DND-41 (cell line): ENCODE measurements around the gene LRP3.

Source experiments
- ATAC-seq: fragments of 200-7000 bp; cut with Tn5 transposase; 3 replicates; pipeline ENCODE4 v1.9.1; 2021; ENCODE audit warnings: low read depth; ENCODE audit not compliant: insufficient read depth
- DNase-seq: peaks from one replicate; pipeline ENCODE4 v3.0.0-alpha.2; 2020
- H2AFZ ChIP-seq: 2 replicates; pipeline ENCODE4 v1.6.0; 2012; ENCODE audit warnings: low read depth, low read length
- H3K27ac ChIP-seq: 2 replicates; pipeline ENCODE4 v1.5.1; 2012; ENCODE audit warnings: low read length, inconsistent platforms
- H3K27me3 ChIP-seq: fragments of 200-600 bp; sonication (generic); 2 replicates; pipeline ENCODE4 v1.6.0; 2012; ENCODE audit warnings: low read length, mild to moderate bottlenecking, inconsistent platforms; ENCODE audit not compliant: insufficient read depth, poor library complexity
- H3K36me3 ChIP-seq: 2 replicates; pipeline ENCODE4 v1.5.1; 2012; ENCODE audit warnings: low read length, inconsistent platforms; ENCODE audit not compliant: insufficient read depth
- H3K4me1 ChIP-seq: 2 replicates; pipeline ENCODE4 v1.5.1; 2012; ENCODE audit warnings: mild to moderate bottlenecking, low read length; ENCODE audit not compliant: insufficient read depth
- H3K4me2 ChIP-seq: 2 replicates; pipeline ENCODE4 v1.6.0; 2012; ENCODE audit warnings: mild to moderate bottlenecking, moderate library complexity, low read length, inconsistent platforms; ENCODE audit not compliant: insufficient read depth
- H3K4me3 ChIP-seq, 2 experiments: fragments of 200-600 bp in 1 of 2; shearing (Covaris generic) in 1 of 2; 2 replicates each; pipeline ENCODE4 v1.5.1; 2012 to 2016; ENCODE audit warnings: inconsistent platforms in 2 of 2, low read length in 2 of 2, mild to moderate bottlenecking in 2 of 2, low read depth in 1 of 2, moderate library complexity in 1 of 2
- H3K79me2 ChIP-seq: 2 replicates; pipeline ENCODE4 v1.6.0; 2012; ENCODE audit warnings: low read length, inconsistent platforms; ENCODE audit not compliant: insufficient read depth
- H3K9ac ChIP-seq: 2 replicates; pipeline ENCODE4 v1.6.0; 2012; ENCODE audit warnings: low read depth, mild to moderate bottlenecking, inconsistent platforms, low read length, moderate library complexity
- H3K9me3 ChIP-seq: 2 replicates; pipeline ENCODE4 v1.5.1; 2012; ENCODE audit warnings: low read length, moderate library complexity, mild to moderate bottlenecking, inconsistent platforms; ENCODE audit not compliant: insufficient read depth, severe bottlenecking
- H4K20me1 ChIP-seq: 2 replicates; pipeline ENCODE4 v1.6.0; 2012; ENCODE audit warnings: low read length; ENCODE audit not compliant: insufficient read depth
- CTCF ChIP-seq: IDR thresholded peaks from 2 replicates; pipeline ENCODE4 v1.5.1; 2012; ENCODE audit warnings: borderline replicate concordance, low read length, moderate library complexity, mild to moderate bottlenecking; ENCODE audit not compliant: poor library complexity, severe bottlenecking; ENCODE audit errors: extremely low read depth
- EZH2 ChIP-seq: IDR thresholded peaks from 3 replicates; pipeline ENCODE4 v1.6.1; 2012; ENCODE audit warnings: borderline replicate concordance, low read depth, mild to moderate bottlenecking, moderate library complexity, low read length, inconsistent platforms; ENCODE audit not compliant: severe bottlenecking

LRP3 gene

GRCh38 chr19:33205531-33206260 lies 11.6 kb downstream of the LRP3 start:
- H3K9me3 ChIP-seq: no peaks in the 10 kb centered on the region
- H3K27ac ChIP-seq: no peak overlapping the region
- no peak overlapping the region for H3K4me3 ChIP-seq
- H3K4me2 ChIP-seq: no peak overlapping the region
- no peaks in the 10 kb centered on the region for H3K27me3 ChIP-seq
- TF ChIP-seq EZH2 (no peak), CTCF (no peak)
- H4K20me1 ChIP-seq: no peaks in the 10 kb centered on the region; the same call in 1 of the 2 replicates
- no peaks in the 10 kb centered on the region for H3K79me2 ChIP-seq
- DNase-seq: no peak
- no peaks in the 10 kb centered on the region for H3K4me1 ChIP-seq
- H3K9ac ChIP-seq: no peak overlapping the region
- ATAC-seq: no peak
- H3K36me3 ChIP-seq: no peaks in the 10 kb centered on the region
- no peak overlapping the region for H2AFZ ChIP-seq

GRCh38 chr19:33206261-33207039 lies 12.3 kb downstream of the LRP3 start:
- DNase-seq (no peak), ATAC-seq (no peak)
- no peak overlapping the region for H3K27ac ChIP-seq
- H3K79me2 ChIP-seq: no peaks in the 10 kb centered on the region
- no peaks in the 10 kb centered on the region for H3K36me3 ChIP-seq
- no peak for TF ChIP-seq CTCF
- TF ChIP-seq EZH2: no peak
- H4K20me1 ChIP-seq: no peaks in the 10 kb centered on the region; the same call in 1 of the 2 replicates
- H3K4me1 ChIP-seq: no peaks in the 10 kb centered on the region
- no peaks in the 10 kb centered on the region for H3K27me3 ChIP-seq
- H3K9me3 ChIP-seq: no peaks in the 10 kb centered on the region
- no peak overlapping the region for H3K4me3 ChIP-seq
- no peak overlapping the region for H3K4me2 ChIP-seq
- no peak overlapping the region for H3K9ac ChIP-seq
- no peak overlapping the region for H2AFZ ChIP-seq

- Histone ChIP-seq H4K20me1 (no peaks in the 10 kb centered on the region; the same call in 1 of the 2 replicates), H3K4me3 (no peak overlapping the region), H3K4me2 (no peak overlapping the region), H3K9me3 (no peaks in the 10 kb centered on the region), H3K27ac (no peak overlapping the region), H3K79me2 (no peaks in the 10 kb centered on the region), H2AFZ (no peak overlapping the region), H3K36me3 (no peaks in the 10 kb centered on the region), H3K4me1 (no peaks in the 10 kb centered on the region), H3K27me3 (no peaks in the 10 kb centered on the region), H3K9ac (no peak overlapping the region)
- ATAC-seq (no peak), DNase-seq (no peak)
- TF ChIP-seq CTCF (no peak), EZH2 (no peak)
These were observed 13.0 kb downstream of the LRP3 start for GRCh38 chr19:33207040-33207620.
